ENCODE data around the gene ACOT13.

- no peak for TF ChIP-seq CTCF (IDR thresholded peaks at IDR 0.05 in 2 of 3, conservative IDR thresholded peaks at IDR 0.05 in 1 of 3; ENCODE audit: borderline replicate concordance in 1 of 3, insufficient read depth in 1 of 3, low read depth in 2 of 3, low read length in 2 of 3)
- TF ChIP-seq REST (IDR thresholded peaks at IDR 0.05; ENCODE audit: low read depth): no peak
- no peak for TF ChIP-seq MAX (IDR thresholded peaks at IDR 0.05)
- TF ChIP-seq ZFX (IDR thresholded peaks at IDR 0.05): no peak
- no peak for TF ChIP-seq EZH2phosphoT487 (IDR thresholded peaks at IDR 0.05; ENCODE audit: borderline replicate concordance)
- no peak for TF ChIP-seq EZH2 (IDR thresholded peaks at IDR 0.05)
- TF ChIP-seq SP1 (IDR thresholded peaks at IDR 0.05; ENCODE audit: low read depth): no peak
- TF ChIP-seq CEBPB (IDR thresholded peaks at IDR 0.05; ENCODE audit: low read depth): no peak
- TF ChIP-seq POLR2A (IDR thresholded peaks at IDR 0.05; ENCODE audit: borderline replicate concordance, extremely low read depth, insufficient read depth, insufficient read length): no peak
- no peak for TF ChIP-seq SRF (IDR thresholded peaks at IDR 0.05; ENCODE audit: low read depth)
- TF ChIP-seq POLR2AphosphoS5 (IDR thresholded peaks at IDR 0.05; ENCODE audit: low read depth, low read length): no peak
- TF ChIP-seq RAD21 (IDR thresholded peaks at IDR 0.05; ENCODE audit: low read depth): no peak
- no peak for TF ChIP-seq JUND (IDR thresholded peaks at IDR 0.05)
Observed at GRCh38 chr6:24632573-24632972, 34.3 kb upstream of the ACOT13 start.
